ENCODE results near the gene UNC5A.

Gene UNC5A

DNA sequence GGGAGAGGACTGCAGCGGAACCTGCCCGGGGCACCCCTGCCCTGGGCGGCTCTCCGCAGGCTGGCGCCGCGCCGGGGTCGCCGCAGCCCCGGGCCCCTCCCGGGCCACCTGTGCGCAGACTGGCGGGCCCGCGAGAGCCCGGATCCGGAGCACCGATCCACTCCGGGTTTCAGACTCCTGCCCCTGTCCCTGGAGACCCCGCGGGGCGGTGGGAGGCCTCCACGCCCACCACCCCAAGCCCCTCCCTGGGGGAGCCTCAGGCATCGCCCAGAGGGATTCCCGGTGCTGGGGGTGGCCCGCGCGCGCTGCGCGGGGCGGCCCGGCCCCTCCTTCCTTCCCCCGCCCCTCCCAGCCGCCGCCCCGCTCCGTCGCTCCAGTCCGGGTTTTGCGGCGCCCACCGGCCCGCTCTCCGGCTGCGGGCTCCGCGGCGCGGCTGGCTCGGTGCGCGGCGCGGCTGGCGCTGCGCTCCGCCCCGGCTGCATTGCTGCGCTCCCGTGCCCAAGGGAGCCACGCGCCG lies at the start of gene UNC5A:
UNC5A (plus strand) TSS at position 479 of the 517 bp plus-strand sequence. CDS start 192 bp downstream, outside the sequence.
- peak; percentile 80 for DNase-seq

DNA sequence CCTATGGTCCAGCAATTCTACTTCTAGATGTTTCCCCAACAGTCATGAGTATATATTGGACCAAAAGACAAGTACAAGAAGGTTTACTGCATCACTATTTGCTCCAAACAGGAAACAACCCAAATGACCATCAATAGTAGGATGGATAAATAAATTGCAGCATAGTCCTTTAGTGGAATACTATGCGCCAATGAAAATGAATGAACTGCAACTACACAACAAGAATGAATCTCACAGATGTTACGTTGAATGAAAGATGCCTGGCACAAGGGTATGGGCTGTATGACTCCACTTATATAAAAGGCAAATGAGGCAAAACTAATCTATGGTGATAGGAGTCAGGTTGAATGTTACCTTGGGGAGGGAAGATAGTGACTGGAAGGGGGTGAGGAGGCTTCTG lies 48.6 kb upstream of the UNC5A start:
- no peak for DNase-seq

DNA sequence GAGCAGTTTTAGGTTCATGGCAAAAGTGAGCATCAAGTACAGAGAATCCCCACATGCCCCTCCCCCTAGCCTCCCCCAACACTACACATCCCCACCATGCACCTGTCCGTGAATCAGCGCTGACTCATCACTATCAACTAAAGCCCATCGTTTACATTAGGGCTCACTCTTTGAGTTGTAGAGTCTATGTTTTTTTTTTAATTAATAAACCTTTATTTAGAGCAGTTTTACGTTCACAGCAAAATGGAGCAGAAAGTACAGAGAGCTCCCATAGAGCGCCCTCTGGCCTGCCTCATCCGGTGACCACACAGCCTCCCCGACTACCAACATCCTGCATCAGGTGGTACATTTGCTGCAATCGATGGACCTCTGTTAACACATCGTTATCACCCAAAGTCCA lies 47.9 kb upstream of the UNC5A start:
- no peak for DNase-seq

DNA sequence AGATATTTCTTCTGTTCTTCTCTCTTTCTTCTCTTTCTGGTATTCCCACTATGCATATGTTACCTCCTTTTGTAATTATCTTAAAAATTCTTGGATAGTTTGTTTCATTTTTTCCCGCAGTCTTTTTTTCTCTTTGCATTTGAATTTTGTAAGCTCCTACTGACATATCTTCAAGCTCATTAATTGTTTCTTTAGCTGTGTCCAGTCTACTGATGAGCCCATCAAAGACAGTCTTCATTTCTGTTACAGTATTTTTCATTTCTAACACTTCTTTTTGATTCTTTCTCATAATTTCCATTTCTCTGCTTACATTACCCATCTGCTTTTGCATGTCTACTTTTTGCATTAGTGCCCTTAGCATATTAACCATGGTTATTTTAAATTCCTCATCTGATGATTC lies 44.7 kb upstream of the UNC5A start:
- DNase-seq: no peak

DNA sequence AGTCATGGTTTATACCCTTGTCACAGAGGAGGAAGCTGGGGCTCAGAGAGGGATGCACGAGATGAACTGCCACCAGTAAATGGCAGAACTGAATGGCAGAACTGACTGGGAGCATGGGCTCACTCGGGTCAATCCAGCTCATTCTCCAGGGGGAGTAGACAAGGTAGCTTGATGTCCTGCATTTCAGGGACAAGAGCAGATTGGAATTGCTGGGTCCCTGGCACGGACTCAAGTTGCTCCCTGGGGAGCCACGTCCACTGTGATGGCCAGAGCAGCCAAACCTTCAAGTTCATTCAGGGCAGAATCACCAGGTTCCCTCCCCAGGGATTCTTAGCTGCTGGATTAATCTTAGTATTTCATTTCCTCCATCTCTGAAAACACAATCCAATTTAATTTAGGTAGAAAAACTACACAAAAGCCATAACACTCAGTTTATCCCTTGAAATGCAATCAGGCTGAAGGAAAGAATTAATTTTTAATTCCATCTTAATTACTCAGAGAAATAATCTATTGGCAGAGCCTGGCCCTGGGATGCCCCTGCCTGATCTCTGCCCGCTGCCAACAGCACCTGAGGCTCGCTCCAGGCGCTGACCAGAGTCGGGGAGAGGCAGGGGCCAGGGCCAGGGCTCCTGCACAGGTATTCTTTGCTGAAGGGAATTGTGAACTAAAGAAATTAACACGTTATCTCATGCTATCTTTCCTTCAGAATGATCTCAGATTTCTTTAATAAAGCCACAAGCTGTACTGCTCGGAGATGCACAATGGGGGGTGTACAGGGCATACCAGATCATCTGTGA lies 42.0 kb upstream of the UNC5A start:
- DNase-seq: peak; percentile 21

DNA sequence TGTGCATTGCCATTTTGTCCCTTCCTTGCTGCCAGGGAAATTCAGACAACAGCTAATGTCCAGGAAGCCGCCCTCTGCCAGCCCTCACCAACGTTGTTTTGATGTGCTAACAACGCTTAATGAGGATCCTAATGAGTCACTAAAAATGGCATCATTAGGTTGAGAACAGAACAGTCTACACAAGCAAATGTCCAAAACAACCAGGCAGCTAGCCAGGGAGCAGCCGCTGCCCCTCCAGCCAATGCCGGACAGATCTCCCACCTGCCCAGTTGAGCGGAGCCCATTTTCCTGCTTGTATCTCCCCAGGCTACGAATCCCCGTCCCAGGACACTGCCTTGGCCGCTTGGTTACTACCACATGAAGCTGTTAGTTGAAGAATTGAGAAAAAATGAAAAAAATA lies 40.4 kb upstream of the UNC5A start:
- DNase-seq: peak; percentile 41

DNA sequence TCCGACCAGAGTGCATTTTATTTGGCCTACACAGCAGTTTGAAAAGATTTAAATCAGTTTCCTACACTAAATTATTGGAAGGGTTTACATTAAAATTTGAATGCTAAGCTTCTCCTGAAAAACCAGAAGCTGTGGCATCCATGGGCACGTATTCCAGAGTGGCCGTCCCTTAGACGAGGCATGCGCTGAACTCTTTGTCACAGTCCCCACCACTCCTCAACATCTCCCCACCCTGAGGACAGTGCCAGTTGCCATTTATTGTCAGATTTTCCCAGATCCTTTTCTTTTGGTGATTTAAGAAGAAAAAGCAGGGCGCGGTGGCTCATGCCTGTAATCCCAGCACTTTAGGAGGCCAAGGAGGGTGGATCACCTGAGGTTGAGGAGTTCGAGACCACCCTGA lies 39.9 kb upstream of the UNC5A start:
- DNase-seq: no peak

DNA sequence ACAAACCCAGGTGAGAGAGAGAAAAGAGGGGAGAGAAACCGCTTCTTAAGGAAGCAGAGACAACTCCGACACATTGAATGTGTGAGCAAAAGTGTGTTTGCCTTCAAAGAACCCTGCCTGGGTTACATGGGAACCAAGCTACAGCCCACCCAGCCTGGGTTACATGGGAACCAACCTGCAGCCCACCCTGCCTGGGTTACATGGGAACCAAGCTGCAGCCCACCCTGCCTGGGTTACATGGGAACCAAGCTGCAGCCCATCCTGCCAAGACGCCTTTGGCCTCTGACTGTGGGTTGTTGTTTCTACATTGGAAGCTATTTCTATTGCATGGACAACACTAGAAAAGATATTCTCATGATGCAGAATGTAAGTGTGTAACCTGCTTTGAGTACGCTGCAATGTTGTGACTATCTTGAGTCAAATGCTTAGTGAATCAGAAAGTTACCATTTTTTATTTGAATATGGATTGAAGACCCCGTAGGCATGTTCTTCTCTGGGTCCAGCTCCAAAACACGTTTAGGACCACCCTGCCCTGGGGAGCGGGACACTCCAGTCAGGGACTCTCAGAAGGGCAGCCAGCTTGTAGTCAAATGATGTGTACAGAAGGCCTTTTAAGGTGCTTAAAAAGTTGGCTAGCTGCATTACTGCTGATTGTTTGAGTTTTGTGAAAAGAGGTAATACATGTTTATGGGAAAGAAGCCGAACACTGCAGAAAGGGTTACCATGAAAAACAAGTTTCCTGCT lies 39.1 kb upstream of the UNC5A start:
- DNase-seq: peak; percentile 30

DNA sequence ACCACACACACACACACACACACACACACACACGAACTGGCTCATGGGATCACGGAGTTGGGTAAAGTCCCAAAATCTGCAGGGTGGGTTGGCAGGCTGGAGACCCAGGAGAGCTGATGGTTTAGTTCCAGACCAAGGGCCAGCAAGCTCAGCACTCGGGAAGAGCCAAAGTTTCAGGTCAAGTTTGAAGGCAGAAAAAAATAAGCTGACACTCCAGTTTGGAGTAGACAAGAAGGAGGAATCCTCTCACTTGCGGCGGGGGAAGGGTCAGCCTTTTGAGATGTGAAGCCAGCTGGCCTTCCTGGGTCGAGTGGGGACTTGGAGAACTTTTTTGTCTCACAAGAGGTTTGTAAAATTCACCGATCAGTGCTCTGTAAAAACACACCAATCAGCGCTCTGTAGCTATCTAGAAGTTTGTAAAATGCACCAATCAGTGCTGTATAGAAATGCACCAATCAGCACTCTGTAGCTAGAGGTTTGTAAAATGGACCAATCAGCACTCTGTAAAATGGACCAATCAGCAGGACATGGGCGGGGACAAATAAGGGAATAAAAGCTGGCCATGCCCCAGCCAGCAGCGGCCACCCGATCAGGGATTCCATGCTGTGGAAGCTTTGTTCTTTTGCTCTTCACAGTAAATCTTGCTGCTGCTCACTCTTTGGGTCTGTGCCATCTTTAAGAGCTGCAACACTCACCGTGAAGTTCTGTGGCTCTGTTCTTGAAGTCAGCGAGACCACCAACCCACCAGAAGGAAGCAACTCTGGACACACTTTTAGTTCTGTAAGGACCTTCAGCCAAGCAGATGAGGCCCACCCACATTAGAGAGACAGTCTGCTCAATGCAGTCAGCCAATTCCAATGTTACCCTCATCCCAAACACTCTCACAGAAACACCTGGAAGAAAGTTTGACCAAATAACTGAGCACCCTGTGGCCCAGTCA lies 37.8 kb upstream of the UNC5A start:
- DNase-seq: no peak

DNA sequence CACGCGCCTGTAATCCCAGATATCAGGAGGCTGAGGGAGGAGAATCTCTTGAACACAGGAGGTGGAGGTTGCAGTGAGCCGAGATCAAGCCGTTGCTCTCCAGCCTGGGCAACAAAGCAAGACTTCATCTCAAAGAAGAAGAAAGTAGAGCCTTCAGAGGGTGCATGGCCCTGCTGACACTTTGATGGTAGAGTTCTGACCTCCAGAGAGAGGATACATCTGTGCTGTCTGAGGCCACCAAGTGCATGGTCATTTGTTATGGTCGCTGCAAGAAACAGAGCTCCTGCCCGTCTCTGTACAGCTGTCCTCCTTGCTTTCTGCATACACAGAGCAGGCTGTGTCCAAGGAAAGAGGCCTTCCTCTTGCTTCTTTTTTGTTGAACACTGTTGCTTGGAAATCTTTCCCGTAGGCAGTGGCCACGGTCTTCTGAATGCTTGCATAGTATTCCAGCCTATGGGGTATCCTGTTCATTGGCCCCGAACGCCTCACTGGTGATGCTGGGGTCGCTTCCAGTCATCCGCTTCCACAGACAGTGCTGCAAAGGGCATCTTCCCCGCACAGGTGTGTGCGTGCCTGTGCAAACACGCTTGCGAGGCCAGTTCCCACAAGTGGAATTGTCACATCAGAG lies 36.8 kb upstream of the UNC5A start:
- DNase-seq: peak; percentile 45

GRCh38 chr5:176774216-176775171 lies 35.9 kb upstream of the UNC5A start:
- peak; percentile 57 for DNase-seq

- no peak for DNase-seq
Measured at GRCh38 chr5:176775409-176775808, 35.0 kb upstream of the UNC5A start.

DNA sequence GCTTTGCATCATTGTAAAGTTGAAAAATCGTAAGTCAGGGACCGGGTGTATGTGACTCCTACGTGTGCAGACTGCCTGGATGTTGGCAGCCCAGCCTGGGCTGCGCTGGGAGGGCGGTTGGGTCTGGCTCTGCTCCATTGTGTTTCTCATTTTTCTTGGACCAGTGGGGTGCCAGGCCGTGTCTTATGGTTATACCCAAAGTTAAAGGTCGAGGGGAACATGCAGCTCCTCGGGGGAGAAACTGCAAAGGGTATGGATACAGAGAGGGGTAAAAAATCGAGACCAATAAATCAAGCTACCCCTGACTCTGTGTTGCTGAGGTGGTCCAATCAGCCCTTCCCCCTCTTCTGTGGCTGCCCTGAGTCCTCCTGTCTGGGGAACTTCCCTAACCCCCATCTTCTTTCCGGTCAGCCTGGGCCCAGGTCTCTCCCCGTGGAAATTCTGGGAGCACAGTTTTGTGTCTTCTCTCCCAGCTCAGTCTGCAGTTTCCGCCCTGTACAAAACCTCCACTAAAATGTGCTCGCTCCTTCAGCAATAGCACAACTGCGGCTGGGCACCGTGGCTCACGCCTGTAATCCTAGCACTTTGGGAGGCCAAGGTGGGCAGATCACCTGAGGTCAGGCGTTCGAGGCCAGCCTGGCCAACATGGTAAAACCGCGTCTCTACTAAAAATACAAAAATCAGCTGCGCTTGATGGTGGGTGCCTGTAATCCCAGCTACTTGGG lies 34.1 kb upstream of the UNC5A start:
- DNase-seq: peak; percentile 28

GRCh38 chr5:176776916-176777315 lies 33.4 kb upstream of the UNC5A start:
- peak; percentile 8 for DNase-seq

DNA sequence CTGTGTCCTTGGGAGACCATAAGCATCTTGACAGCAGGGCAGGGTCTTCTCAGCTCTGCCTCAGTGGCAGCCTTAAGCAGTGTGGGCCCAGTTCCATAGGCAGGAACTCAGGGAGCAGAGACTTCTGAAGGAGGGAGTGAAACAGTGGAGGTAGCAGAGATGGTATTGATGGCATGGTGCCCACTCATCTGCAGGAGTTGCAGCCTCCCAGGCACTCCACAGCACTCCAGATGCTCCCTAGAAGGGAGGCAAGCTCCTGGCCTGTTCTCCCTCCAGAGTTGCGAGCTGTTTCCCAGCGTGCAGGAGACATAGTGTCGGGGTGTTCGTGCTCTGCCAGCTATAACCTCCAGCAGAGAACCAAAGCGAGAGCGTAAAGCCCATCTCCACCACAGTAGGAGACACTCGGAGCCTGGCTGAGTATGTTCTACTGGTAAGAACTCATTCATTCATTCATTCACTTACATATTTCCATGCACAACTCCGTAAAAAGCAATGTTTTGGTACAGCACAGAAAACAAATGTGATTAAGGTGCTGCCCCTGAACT lies 31.4 kb upstream of the UNC5A start:
- peak; percentile 8 for DNase-seq

DNA sequence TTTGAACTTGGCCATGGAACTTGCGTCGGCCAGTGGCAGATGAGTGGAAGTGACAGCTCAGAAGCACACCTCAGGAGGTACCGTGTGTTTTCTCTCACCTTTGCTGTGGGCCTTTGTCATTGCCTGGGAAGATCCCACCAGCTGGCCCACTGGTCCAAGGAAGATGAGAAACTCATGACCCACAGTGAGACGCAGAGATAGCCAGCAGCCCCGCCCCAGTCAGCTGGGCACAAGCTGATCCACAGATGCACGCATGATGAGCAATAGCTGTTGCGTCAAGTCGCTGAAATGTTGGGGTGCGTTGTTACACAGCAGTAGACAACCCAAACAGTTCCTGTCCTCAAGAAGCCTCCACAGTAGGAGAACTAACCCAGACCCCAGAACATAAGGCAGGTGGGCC lies 30.8 kb upstream of the UNC5A start:
- peak; percentile 34 for DNase-seq

- peak; percentile 42 for DNase-seq
Measured at GRCh38 chr5:176780176-176781053, 29.9 kb upstream of the UNC5A start.

- DNase-seq: peak; percentile 47
Measured at GRCh38 chr5:176781054-176781375, 29.3 kb upstream of the UNC5A start.

Measured in activated effector memory CD4-positive, alpha-beta T cell treated with anti-CD3 and anti-CD28 coated beads, Interleukin-2, amount 50 U/mL, for 16 hours (primary cell).